Mucosa of rectum (tissue), 2 donors: ENCODE results near the gene PTPRD.

Source experiments
- H3K27ac ChIP-seq, 2 donors: one replicate each; pipeline ENCODE4 v1.7.0; 2013; ENCODE audit warnings: inconsistent platforms in 2 of 2, low read depth in 2 of 2, low read length in 2 of 2
- H3K27me3 ChIP-seq, 2 donors: one replicate each; pipeline ENCODE4 v1.7.0; 2013; ENCODE audit warnings: low read length in 2 of 2; ENCODE audit not compliant: control insufficient read depth in 2 of 2, insufficient read depth in 2 of 2
- H3K36me3 ChIP-seq, 2 donors: one replicate each; pipeline ENCODE4 v1.7.0; 2013; ENCODE audit warnings: low read length in 2 of 2; ENCODE audit not compliant: control insufficient read depth in 2 of 2, insufficient read depth in 2 of 2
- H3K4me1 ChIP-seq, 2 donors: one replicate each; pipeline ENCODE4 v1.7.0; 2013; ENCODE audit warnings: low read length in 2 of 2, mild to moderate bottlenecking in 1 of 2; ENCODE audit not compliant: control insufficient read depth in 2 of 2, insufficient read depth in 2 of 2
- H3K4me3 ChIP-seq, 2 donors: one replicate each; pipeline ENCODE4 v1.7.0; 2013; ENCODE audit warnings: low read length in 2 of 2
- H3K9ac ChIP-seq, 2 donors: one replicate each; pipeline ENCODE4 v1.7.0; 2013; ENCODE audit warnings: low read length in 2 of 2, low read depth in 1 of 2, mild to moderate bottlenecking in 1 of 2
- H3K9me3 ChIP-seq, 2 donors: one replicate each; pipeline ENCODE4 v1.7.0; 2013; ENCODE audit warnings: low read length in 2 of 2; ENCODE audit not compliant: control insufficient read depth in 2 of 2
- donor health status: healthy.
- donor health status: Normal muscosa, but diverticular disease.

The PTPRD gene

DNA sequence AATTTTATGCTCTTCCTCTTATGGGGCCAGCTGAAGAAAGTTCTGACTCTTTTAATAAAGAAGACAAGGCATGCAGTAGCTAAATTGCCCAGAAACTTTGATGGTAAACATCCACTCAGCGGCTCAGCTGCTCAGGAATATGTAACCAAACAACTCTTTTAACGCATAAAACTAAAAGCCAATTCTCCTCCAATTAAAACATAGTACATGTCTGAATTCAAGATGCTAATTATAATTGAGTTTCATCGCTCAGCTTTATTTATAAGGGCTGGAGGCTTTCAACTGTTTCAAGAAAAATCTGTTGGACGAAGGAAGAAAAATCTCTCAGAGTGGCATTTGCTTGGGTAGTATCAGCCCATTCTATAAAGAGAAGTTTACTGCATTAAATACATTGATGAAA, 359.5 kb downstream of the PTPRD start:
- no peak overlapping the region for H3K27ac ChIP-seq
- no peak overlapping the region for H3K9ac ChIP-seq
- no peaks in the 10 kb centered on the region for H3K36me3 ChIP-seq
- H3K27me3 ChIP-seq: no peaks in the 10 kb centered on the region
- H3K4me3 ChIP-seq: no peak overlapping the region
- H3K4me1 ChIP-seq: no peaks in the 10 kb centered on the region
- H3K9me3 ChIP-seq: no peaks in the 10 kb centered on the region

DNA sequence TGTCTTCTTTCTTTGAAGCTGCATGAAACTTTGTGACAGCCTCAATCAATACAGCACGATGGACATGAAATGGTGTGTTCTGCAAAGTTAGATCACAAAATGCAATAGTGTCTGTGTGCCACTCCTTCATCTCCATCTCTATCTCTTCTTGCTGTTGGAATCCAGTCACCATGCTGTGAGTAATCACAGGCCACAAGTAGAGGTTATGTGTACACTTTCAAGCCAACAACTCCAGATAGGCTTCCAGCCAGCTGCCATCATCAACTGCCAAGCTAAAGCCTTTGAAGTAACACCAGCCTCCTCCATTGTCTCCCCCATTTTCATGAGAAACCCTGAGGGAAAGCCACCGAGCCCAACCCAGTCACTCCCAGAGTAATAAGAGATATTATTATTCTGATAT, 360.6 kb downstream of the PTPRD start:
- Histone ChIP-seq H3K27ac (no peak overlapping the region), H3K36me3 (no peaks in the 10 kb centered on the region)

DNA sequence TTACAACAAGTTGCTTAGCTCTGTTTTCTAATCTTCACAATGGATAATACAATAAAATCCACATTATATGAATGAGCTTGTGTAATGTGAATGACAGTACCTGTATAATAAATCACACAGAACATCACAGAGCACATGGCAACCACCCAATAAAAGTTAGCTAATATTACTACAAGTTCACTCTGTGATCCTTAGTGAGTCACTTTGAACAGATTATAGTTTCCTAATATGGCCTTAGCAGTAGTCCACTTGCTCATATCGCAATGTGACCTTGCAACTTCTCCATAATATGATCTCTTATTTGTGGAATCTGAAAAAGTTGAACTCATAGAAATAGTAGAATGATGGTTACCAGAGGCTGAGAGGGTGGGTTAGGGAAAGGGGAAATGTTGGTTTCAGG, 361.3 kb downstream of the PTPRD start:
- no peak overlapping the region for H3K27ac ChIP-seq
- no peaks in the 10 kb centered on the region for H3K4me1 ChIP-seq

More for the DNA sequence above, 360.6 kb downstream of the PTPRD start:
- Histone ChIP-seq H3K9me3 (no peaks in the 10 kb centered on the region), H3K4me3 (no peak overlapping the region), H3K4me1 (no peaks in the 10 kb centered on the region), H3K27me3 (no peaks in the 10 kb centered on the region), H3K9ac (no peak overlapping the region)

DNA sequence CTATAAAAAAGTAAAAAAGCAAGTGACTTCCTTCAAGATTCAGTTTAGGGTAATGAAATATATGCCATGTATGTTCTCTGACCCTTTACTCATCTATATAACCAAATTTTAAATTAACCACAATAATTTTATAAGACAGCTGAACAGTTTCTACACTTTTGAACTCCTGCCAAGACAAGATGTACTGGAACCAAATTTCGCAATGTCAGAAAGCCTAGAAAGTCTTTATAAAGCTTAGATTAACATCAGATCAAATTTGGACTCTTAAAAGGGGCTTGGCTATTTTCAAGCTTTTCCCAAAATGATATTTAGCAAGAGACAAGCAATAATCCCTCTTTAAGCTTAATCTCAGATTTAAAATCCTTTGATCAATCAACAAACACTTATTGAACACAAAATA, 362.6 kb downstream of the PTPRD start:
- no peak overlapping the region for H3K27ac ChIP-seq
- H3K27me3 ChIP-seq: no peaks in the 10 kb centered on the region
- H3K9ac ChIP-seq: no peak overlapping the region
- H3K9me3 ChIP-seq: no peaks in the 10 kb centered on the region
- H3K4me3 ChIP-seq: no peak overlapping the region
- H3K4me1 ChIP-seq: no peaks in the 10 kb centered on the region
- H3K36me3 ChIP-seq: no peaks in the 10 kb centered on the region

More for the DNA sequence above, 361.3 kb downstream of the PTPRD start:
- Histone ChIP-seq H3K9me3 (no peaks in the 10 kb centered on the region), H3K9ac (no peak overlapping the region), H3K36me3 (no peaks in the 10 kb centered on the region), H3K4me3 (no peak overlapping the region), H3K27me3 (no peaks in the 10 kb centered on the region)

DNA sequence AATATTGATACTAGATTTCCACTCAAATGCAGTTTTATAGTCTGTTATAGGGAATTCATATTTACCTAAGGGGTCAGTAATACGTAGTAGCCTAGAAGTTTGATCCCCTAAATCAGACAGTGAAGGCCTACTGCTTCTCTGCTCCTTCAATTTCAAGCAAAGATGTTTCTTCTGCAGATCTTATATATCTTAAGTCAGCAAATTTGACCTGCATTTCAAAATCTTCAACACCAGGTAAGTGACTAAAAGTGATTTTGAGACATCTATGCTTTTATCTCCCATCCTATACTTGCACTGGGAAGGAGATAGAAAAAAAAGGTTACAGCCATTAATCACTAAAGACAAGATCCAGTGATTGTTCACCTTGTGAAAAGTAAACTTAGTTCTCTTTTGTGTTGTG, 363.9 kb downstream of the PTPRD start:
- Histone ChIP-seq H3K4me3 (no peak overlapping the region), H3K27ac (no peak overlapping the region), H3K9ac (no peak overlapping the region), H3K9me3 (no peaks in the 10 kb centered on the region), H3K27me3 (no peaks in the 10 kb centered on the region), H3K36me3 (no peaks in the 10 kb centered on the region), H3K4me1 (no peaks in the 10 kb centered on the region)

DNA sequence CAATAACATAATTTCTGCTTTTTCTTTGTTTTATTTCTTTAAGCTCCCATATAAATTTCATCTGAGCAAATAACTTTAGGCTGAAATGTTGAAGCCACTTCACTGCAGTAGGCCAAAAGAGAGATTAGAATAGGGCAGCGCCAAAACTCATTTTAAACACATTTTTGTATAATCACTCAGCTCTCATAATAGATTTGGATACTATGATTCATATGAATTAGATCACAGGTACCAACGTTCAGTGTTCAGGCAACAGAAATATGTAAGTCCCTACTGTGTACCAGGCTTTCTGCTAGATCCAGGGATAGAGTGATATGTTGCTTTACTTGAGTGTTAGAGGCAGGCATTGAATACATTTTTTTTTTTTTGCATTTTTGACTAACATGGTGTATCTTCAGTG, 370.5 kb downstream of the PTPRD start:
- Histone ChIP-seq H3K4me3 (no peak overlapping the region), H3K4me1 (no peaks in the 10 kb centered on the region), H3K27ac (no peak overlapping the region), H3K27me3 (no peaks in the 10 kb centered on the region), H3K9ac (no peak overlapping the region), H3K9me3 (no peaks in the 10 kb centered on the region), H3K36me3 (no peaks in the 10 kb centered on the region)

DNA sequence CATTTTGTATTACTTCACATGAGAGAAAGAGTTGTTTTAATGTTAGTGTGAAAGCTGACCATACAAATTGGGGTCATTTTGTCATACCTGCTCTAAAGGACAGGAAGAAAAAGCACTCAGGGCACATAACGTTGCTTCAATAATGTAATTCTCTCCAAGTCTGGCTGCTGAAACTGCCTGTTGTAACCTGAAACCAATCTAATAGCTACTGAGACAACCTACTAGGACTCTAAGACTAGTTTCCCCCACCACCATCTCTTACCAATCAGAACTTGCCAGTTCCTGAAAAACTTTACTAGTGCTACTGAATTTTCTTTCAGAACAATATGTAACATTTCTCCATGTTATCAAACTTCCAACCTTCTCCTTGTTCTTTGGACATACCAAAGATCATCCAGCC, 374.7 kb downstream of the PTPRD start:
- H3K27ac ChIP-seq: no peak overlapping the region
- no peak overlapping the region for H3K4me3 ChIP-seq
- no peaks in the 10 kb centered on the region for H3K4me1 ChIP-seq
- H3K36me3 ChIP-seq: no peaks in the 10 kb centered on the region
- H3K9ac ChIP-seq: no peak overlapping the region
- no peaks in the 10 kb centered on the region for H3K9me3 ChIP-seq
- no peaks in the 10 kb centered on the region for H3K27me3 ChIP-seq

DNA sequence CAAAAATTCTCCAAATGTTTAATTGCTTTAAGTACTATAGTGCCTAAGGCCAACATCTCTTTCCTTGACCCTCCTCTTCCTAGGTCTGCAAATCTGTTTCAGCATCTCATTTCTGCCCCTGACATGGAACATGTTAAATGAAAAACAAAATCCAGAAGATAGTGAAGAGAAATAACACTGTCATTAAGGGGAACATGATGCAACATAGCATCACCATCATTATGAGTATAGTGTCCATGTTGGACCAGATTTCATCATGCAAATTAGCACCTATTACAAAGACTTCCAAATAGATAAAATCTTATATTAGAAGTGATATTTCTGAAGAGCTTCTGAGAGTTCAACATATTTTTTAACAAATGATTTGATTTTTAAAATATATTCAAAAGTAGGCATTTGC, 375.2 kb downstream of the PTPRD start:
- no peaks in the 10 kb centered on the region for H3K36me3 ChIP-seq
- no peak overlapping the region for H3K9ac ChIP-seq
- no peaks in the 10 kb centered on the region for H3K4me1 ChIP-seq
- no peak overlapping the region for H3K4me3 ChIP-seq
- no peaks in the 10 kb centered on the region for H3K9me3 ChIP-seq
- no peaks in the 10 kb centered on the region for H3K27me3 ChIP-seq
- H3K27ac ChIP-seq: no peak overlapping the region

DNA sequence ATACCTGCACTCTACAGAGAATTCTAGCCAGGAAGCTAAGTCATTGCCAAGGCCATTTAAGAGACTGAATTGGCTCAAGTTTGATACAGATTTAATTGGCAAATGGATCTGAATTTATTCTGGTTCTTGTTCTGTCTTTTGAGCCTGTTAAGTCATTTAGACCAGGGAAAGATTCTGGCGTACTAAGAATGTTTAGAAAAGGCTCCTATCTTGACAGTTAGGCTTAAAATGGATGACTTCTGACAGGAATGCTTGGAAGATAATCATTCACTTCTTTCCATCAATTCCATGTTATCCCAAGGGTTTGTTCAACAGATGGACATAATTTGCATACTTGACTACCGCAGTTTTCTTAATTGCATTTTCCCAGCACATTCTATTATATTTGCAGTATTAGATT, 376.6 kb downstream of the PTPRD start:
- Histone ChIP-seq H3K27ac (no peak overlapping the region), H3K36me3 (no peaks in the 10 kb centered on the region)

DNA sequence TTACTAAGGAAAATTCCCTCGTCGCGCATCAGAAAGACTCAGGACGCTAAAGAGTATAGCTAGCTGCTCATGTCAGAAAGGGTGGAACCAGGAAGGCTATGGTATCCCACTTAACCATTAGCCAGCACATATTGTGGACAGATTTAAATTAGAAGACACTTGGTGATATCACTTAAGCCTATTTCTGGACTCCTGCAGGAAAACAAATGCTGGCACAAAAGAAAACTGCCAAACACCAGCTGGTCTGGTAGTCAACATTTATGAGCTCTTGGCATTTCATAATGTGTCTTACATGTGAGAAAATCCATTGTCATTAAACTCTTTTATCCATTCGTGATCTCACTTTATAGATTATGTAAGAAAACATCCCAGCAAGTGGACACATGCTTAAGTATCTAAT, 377.4 kb downstream of the PTPRD start:
- Histone ChIP-seq H3K9ac (no peak overlapping the region), H3K4me1 (no peaks in the 10 kb centered on the region), H3K4me3 (no peak overlapping the region), H3K9me3 (no peaks in the 10 kb centered on the region), H3K36me3 (no peaks in the 10 kb centered on the region), H3K27ac (no peak overlapping the region), H3K27me3 (no peaks in the 10 kb centered on the region)

More for the DNA sequence above, 376.6 kb downstream of the PTPRD start:
- Histone ChIP-seq H3K4me1 (no peaks in the 10 kb centered on the region), H3K9me3 (no peaks in the 10 kb centered on the region), H3K27me3 (no peaks in the 10 kb centered on the region), H3K9ac (no peak overlapping the region), H3K4me3 (no peak overlapping the region)

DNA sequence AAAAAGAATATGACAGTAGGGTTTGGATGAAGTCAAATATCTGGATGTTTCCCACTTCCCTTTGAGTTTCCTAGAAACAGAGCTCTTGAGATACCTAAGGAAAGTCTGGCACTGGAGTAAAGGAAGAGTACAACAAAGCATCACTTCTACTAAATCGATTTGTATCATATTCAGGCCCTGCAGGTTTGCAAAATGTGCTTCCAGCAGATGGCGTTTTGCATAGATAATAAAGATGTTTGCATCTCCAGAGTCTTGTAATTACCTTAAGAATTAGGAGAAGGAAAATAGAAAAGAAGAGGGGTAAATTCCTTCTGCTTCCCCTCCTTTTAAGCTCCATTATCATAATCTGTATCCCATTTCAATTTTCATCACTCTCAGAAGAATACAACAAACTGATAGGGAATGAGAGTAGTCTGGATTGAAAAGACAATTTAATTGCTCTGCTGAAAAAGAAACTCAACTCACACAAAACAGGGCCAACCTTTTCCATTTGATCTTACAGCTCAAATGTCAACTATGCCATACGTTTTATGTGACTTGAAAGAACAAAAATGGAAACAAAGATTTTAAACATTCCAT, 380.4 kb downstream of the PTPRD start:
- Histone ChIP-seq H3K36me3 (no peaks in the 10 kb centered on the region), H3K4me1 (no peaks in the 10 kb centered on the region), H3K9ac (no peak overlapping the region), H3K9me3 (no peaks in the 10 kb centered on the region), H3K27ac (no peak overlapping the region), H3K27me3 (no peaks in the 10 kb centered on the region), H3K4me3 (no peak overlapping the region)
